GM12878 (cell line): ENCODE data around the gene GRM7. TPM values are rescaled to one million over a fixed set of nuclear protein-coding genes. Genes with fewer than 3 reads are reported as not detected.

Experiments
- ATAC-seq: fragments of 200-7000 bp; cut with Tn5 transposase; 3 replicates; pipeline ENCODE4 v1.9.1; 2020; ENCODE audit warnings: mild to moderate bottlenecking, moderate library complexity
- BruUV-seq: library from RNA; stranded (reverse); fragments of 400-500 nt; replicated peaks from 2 replicates; lab custom pipeline; 2021; lab: Mats Ljungman, UMichigan
- CTCF ChIA-PET: fragments of 300-600 bp; sonication (Branson Sonifier 250); formaldehyde crosslinking; extraction: SDS; loops from one replicate; lab custom pipeline; 2021; ENCODE audit warnings: inconsistent platforms; lab: Yijun Ruan, JAX
- POLR2A ChIA-PET: fragments of 350-600 bp; formaldehyde crosslinking; extraction: SDS; loops from one replicate; lab custom pipeline; 2021; ENCODE audit warnings: inconsistent platforms; lab: Charles Lee
- RAD21 ChIA-PET: fragments of 300-600 bp; sonication (Branson Sonifier 250); formaldehyde crosslinking; loops from one replicate; lab custom pipeline; 2023; ENCODE audit warnings: antibody characterized with exemption; ENCODE audit not compliant: unreplicated experiment; lab: Charles Lee
- SMC1A ChIA-PET: fragments of 300-600 bp; sonication (Branson Sonifier 250); formaldehyde crosslinking; loops from one replicate; lab custom pipeline; 2023; ENCODE audit not compliant: unreplicated experiment, uncharacterized antibody; lab: Charles Lee
- DNase-seq: peaks from one replicate; pipeline ENCODE4 v3.0.0-alpha.2; 2011; ENCODE audit warnings: low read depth, low spot score
- FAIRE-seq: peaks from 3 replicates; lab custom pipeline; 2011; peaks lifted over from hg19 to GRCh38; lab: Jason Lieb, UNC
- H2AFZ ChIP-seq: 2 replicates; pipeline ENCODE4 v1.6.0; 2011; ENCODE audit warnings: low read depth, low read length, control low read depth; ENCODE audit not compliant: control insufficient read depth
- H3K27ac ChIP-seq: 2 replicates; pipeline ENCODE4 v1.5.1; 2011; ENCODE audit warnings: control low read depth; ENCODE audit not compliant: control insufficient read depth, insufficient read depth
- H3K27me3 ChIP-seq, 2 experiments: replicated peaks in 1 of 2; 2 replicates each; pipeline versions ENCODE4 v1.6.0 to v1.6.1; 2011; ENCODE audit warnings: low read length in 1 of 2; ENCODE audit not compliant: control insufficient read depth in 2 of 2, insufficient read depth in 2 of 2
- H3K36me3 ChIP-seq, 2 experiments: 2 replicates each; pipeline ENCODE4 v1.5.1; 2011; ENCODE audit warnings: low read length in 1 of 2; ENCODE audit not compliant: control insufficient read depth in 2 of 2, insufficient read depth in 2 of 2
- H3K4me1 ChIP-seq: 2 replicates; pipeline ENCODE4 v1.6.1; 2011; ENCODE audit warnings: mild to moderate bottlenecking, low read length, moderate library complexity, mixed read lengths; ENCODE audit not compliant: control insufficient read depth, insufficient read depth
- H3K4me2 ChIP-seq: 2 replicates; pipeline ENCODE4 v1.6.0; 2011; ENCODE audit warnings: control low read depth; ENCODE audit not compliant: control insufficient read depth, insufficient read depth
- H3K4me3 ChIP-seq: fragments of 200-600 bp; sonication (generic); 2 replicates; pipeline ENCODE4 v1.5.1; 2016
- H3K79me2 ChIP-seq: 2 replicates; pipeline ENCODE4 v1.6.0; 2011; ENCODE audit warnings: low read length; ENCODE audit not compliant: control insufficient read depth, insufficient read depth
- H3K9ac ChIP-seq: 2 replicates; pipeline ENCODE4 v1.8.0; 2011; ENCODE audit warnings: low read length, control low read depth, mixed read lengths; ENCODE audit not compliant: control insufficient read depth, insufficient read depth
- H3K9me3 ChIP-seq: replicated peaks from 3 replicates; pipeline ENCODE4 v1.5.1; 2011; ENCODE audit warnings: mild to moderate bottlenecking, low read length; ENCODE audit not compliant: control insufficient read depth, insufficient read depth
- H4K20me1 ChIP-seq: 2 replicates; pipeline ENCODE4 v1.6.0; 2011; ENCODE audit not compliant: control insufficient read depth, insufficient read depth
- CREM ChIP-seq: IDR thresholded peaks from 2 replicates; pipeline ENCODE4 v1.6.1; 2014; ENCODE audit warnings: antibody characterized with exemption, low read depth
- EED ChIP-seq: sonication (generic); IDR thresholded peaks from 2 replicates; pipeline ENCODE4 v1.6.1; 2016; ENCODE audit warnings: antibody characterized with exemption, low read depth
- HDAC2 ChIP-seq: fragments of 200-600 bp; sonication (generic); IDR thresholded peaks from 2 replicates; pipeline ENCODE4 v1.6.1; 2017
- NR2F1 ChIP-seq: fragments of 450-650 bp; conservative IDR thresholded peaks from 2 replicates; pipeline ENCODE4 v1.6.1; 2017; ENCODE audit warnings: mild to moderate bottlenecking
- SKIL ChIP-seq: fragments of 450-650 bp; IDR thresholded peaks from 2 replicates; pipeline ENCODE4 v1.6.1; 2017; ENCODE audit warnings: mild to moderate bottlenecking, low read depth, inconsistent platforms; ENCODE audit not compliant: poor library complexity, severe bottlenecking
- WGBS: methylation state at CpG from one replicate; pipeline ENCODE4 v1.1.6; 2016; ENCODE audit warnings: low lambda C conversion rate; ENCODE audit not compliant: insufficient replicate concordance, insufficient coverage; ENCODE audit errors: missing lambda C conversion rate; 5-methylcytosine and 5-hydroxymethylcytosine counted together
- in situ Hi-C: fragments of 300-500 bp; cut with MboI; formaldehyde crosslinking; loops from 9 replicates; pipeline ENCODE4 v1.14.3; 2018; ENCODE audit warnings: mixed read lengths
- intact Hi-C: fragments of 100-400 bp; cut with micrococcal nuclease; formaldehyde crosslinking; loops from one replicate; pipeline ENCODE4 v1.14.2; 2022; ENCODE audit not compliant: unreplicated experiment
- polyA plus RNA-seq, 11 experiments: library from polyadenylated mRNA; depleted of rRNA in 4 of 11; unstranded in 6 of 11; stranded (reverse) in 5 of 11; fragments of >200 nt; fragmentation: Nextera tagmentation in 4 of 11; fragmentation: Illumina TruSeq in 1 of 11; extraction: Ambion mirVana in 4 of 11; extraction: Trizol in 1 of 11; gene quantifications; 1 replicate in 1 of 11; 2 replicates in 10 of 11; pipeline versions ENCODE4 v1.2.1 to v1.2.3, GENCODE V29; 2011 to 2016; ENCODE audit warnings: inconsistent platforms in 2 of 11, missing spikeins in 2 of 11, low read depth in 1 of 11
- total RNA-seq, 4 experiments: library from RNA; depleted of rRNA in 3 of 4; stranded (reverse); fragments of >200 nt in 3 of 4; fragmentation: Illumina TruSeq in 1 of 4; extraction: Trizol in 1 of 4; gene quantifications; 2 replicates each; pipeline versions ENCODE4 v1.2.1 to v1.2.3, GENCODE V29; 2013 to 2021

Gene GRM7
- total and polyA plus RNA-seq, 10 of the 15 experiments (the other 5 are each of a cell fraction or from before 2014, with no cell fraction given), result not detected

DNA sequence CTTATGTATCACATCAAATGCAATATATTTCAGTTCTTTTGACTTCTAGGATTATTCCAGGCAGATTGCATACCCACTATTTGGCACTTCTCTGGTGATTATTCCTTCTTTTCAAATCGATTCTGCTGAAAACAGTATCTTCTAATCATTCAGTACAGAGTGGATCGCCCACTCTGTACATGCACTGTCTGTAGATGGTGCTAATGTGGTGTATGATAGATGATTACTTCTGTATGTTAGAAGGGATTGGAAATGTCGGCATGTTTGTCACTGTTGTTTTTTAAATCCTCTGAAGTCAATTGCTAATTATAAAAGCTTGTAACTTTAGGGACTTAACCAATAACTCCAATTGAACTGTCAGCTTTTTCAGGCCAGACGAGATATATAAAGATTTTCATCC is 642.5 kb downstream of the GRM7 start:
- 14% methylated on average over 4 of the region's 4 CpGs for WGBS
- in situ Hi-C loops (no loop called here), intact Hi-C loops (no loop called here)
- no peaks in the 10 kb centered on the region for H3K27me3 ChIP-seq
- BruUV-seq, result no TSS peak
- SMC1A ChIA-PET, result interaction anchor here (1.1 to 1.2 kb wide), 2 partner anchors 15 to 74 kb away, joined by 3 to 5 read pairs; no protein-coding TSS in a partner anchor
- TF ChIP-seq NR2F1 (no peak), SKIL (no peak), EED (no peak), CREM (no peak), HDAC2 (no peak)
- CTCF ChIA-PET, result interaction anchor here (0.9 to 1.9 kb wide), 6 partner anchors 9 to 608 kb away, joined by 3 to 5 read pairs (median 4); no protein-coding TSS in a partner anchor
- H3K79me2 ChIP-seq, result no peaks in the 10 kb centered on the region
- H2AFZ ChIP-seq, result no peak overlapping the region
- FAIRE-seq (no peak), ATAC-seq (no peak), DNase-seq (no peak)
- POLR2A ChIA-PET, result no interaction called here
- H3K9ac ChIP-seq, result no peak overlapping the region
- H3K4me3 ChIP-seq, result no peak overlapping the region
- H3K9me3 ChIP-seq, result no peaks in the 10 kb centered on the region
- H4K20me1 ChIP-seq, result no peaks in the 10 kb centered on the region
- no peak overlapping the region for H3K4me2 ChIP-seq
- H3K36me3 ChIP-seq, result no peaks in the 10 kb centered on the region
- no peak overlapping the region for H3K27ac ChIP-seq
- no peaks in the 10 kb centered on the region for H3K4me1 ChIP-seq
- RAD21 ChIA-PET, result interaction anchor here (0.6 kb wide), 1 partner anchor 12 kb away, joined by 3 read pairs; no protein-coding TSS in a partner anchor
